KOPT-K1 (cell line): ENCODE results near the gene ARHGAP6.
"Not testable (repeated sequence)": the region's sequence is repeated elsewhere in the genome, so short reads cannot be mapped to it uniquely, and the experiment has no call there.

Source experiments
- H3K27ac ChIP-seq: fragments of 200-600 bp; sonication (generic); 2 replicates; pipeline ENCODE4 v1.5.1; 2016; ENCODE audit warnings: antibody characterized with exemption, mild to moderate bottlenecking, low read depth, low read length; ENCODE audit not compliant: poor library complexity, severe bottlenecking
- H3K36me3 ChIP-seq: fragments of 200-600 bp; sonication (generic); 2 replicates; pipeline ENCODE4 v1.5.1; 2017; ENCODE audit warnings: antibody characterized with exemption, mild to moderate bottlenecking, low read length, moderate library complexity; ENCODE audit not compliant: insufficient read depth
- H3K9me3 ChIP-seq: fragments of 200-600 bp; sonication (generic); 2 replicates; pipeline ENCODE4 v1.5.1; 2017; ENCODE audit warnings: antibody characterized with exemption, low read length, mild to moderate bottlenecking; ENCODE audit not compliant: insufficient read depth, poor library complexity, severe bottlenecking

The ARHGAP6 gene

DNA sequence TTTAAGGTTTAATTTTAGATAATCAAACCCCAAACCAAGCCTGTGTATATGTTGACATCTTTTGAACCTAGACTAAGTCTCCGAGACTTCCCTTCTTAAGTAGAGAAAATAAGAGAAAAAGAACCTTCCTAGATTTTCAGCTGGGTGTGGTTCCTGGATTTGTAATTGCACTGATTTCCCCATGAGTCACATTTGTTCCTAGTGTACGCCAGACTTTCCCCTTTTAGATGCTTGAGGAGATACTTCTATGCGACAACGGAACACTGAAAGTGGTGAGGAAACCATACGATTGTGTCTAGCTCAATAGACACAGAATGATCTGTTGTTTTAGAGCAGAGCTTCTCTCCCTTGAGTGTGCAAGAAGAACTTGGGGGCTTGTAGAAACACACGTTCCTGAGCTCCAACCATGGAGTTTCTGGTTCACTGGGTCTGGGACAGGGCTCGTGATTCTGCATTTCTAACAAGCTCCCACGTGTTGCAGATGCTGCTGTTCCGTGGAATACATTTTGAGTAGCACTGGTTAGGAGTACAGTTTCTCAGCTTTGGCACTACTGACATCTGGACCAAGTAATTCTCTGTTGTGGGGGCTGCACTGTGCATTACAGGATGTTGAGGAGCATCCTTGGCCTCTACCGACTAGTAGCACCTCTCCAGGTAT, 285.4 kb downstream of the ARHGAP6 start:
- no peaks in the 10 kb centered on the region for H3K9me3 ChIP-seq
- H3K27ac ChIP-seq, result no peak overlapping the region
- no peaks in the 10 kb centered on the region for H3K36me3 ChIP-seq

DNA sequence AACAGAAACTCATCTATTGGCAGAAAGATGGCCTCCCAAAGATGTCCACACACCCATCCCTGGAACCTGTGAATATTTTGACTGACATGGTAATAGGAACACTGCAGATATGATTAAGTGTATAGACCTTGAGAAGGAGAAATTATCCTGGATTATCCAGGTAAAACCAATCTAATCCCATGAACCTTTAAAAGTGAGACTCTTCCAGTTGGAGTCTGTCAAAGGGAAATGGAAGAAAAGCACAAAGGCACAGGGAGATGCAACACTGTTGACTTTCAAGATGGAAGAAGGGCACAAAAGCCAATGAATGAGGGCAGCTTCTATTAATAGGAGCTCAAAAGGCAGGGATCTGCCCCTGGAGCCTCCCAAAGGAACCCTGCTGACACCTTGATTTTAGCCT, 289.6 kb downstream of the ARHGAP6 start:
- Histone ChIP-seq H3K36me3 (no peaks in the 10 kb centered on the region), H3K27ac (no peak overlapping the region), H3K9me3 (no peaks in the 10 kb centered on the region)

DNA sequence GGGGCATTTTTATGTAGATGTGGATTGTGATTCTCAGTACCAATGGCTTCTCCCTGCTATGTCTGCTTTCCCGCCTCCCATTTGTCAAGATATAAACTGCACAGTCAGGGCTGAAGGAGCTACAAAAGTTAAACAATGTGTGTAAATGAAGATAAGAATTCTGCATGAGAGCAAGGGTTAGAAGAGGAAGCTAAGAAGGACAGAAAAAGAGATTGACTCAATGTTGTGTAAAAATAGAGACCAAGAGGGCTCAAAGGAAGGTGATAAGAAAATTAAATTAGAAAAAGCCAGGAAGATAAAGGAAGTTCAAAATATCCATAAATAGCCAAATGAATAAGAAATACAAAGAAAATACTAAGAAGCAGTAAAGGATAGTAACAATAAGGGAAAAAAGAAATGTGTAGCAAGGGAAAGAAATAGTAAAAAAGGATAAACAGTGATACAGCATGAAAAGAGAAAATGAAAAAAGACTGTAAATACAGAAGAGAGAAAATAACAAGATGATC, 290.1 kb downstream of the ARHGAP6 start:
- Histone ChIP-seq H3K9me3 (no peaks in the 10 kb centered on the region), H3K36me3 (no peaks in the 10 kb centered on the region), H3K27ac (no peak overlapping the region)

DNA sequence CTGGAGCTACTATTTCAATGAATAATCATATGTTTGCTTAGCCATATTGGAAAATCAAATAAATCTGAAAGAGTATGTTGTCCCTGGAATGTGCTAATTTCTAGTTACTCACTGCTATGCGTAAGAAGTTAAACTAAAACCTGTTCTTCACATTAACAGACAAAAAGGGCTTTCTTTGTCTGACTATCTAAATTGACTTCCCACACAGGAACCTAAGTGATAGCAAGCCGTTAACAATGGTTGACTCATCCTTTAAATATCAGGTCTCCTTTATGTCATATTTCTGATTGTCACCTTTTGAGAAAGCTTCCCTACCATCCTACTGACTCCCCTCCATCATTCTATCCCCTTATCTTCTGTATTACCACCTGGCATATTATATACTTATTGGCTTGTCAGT, 291.1 kb downstream of the ARHGAP6 start:
- no peak overlapping the region for H3K27ac ChIP-seq
- no peaks in the 10 kb centered on the region for H3K36me3 ChIP-seq
- no peaks in the 10 kb centered on the region for H3K9me3 ChIP-seq

DNA sequence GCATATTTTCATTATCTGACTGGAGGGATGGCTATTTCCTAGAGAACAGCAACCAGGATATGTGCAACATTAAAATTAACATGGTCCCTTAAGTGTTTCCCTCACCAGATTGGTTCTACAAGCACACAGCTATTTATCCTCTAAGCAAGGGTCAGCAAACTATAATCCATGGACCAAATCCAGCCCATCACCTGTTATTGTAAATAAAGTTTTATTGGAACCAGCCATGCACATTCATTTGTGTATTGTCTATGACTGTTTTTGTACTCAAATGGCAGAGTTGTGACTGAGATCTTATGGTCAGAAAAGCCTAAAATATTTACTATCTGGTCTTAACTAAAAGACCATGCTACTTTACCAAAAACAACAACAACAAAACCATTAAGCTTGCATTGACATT, 294.6 kb downstream of the ARHGAP6 start:
- no peak overlapping the region for H3K27ac ChIP-seq
- no peaks in the 10 kb centered on the region for H3K36me3 ChIP-seq
- no peaks in the 10 kb centered on the region for H3K9me3 ChIP-seq

DNA sequence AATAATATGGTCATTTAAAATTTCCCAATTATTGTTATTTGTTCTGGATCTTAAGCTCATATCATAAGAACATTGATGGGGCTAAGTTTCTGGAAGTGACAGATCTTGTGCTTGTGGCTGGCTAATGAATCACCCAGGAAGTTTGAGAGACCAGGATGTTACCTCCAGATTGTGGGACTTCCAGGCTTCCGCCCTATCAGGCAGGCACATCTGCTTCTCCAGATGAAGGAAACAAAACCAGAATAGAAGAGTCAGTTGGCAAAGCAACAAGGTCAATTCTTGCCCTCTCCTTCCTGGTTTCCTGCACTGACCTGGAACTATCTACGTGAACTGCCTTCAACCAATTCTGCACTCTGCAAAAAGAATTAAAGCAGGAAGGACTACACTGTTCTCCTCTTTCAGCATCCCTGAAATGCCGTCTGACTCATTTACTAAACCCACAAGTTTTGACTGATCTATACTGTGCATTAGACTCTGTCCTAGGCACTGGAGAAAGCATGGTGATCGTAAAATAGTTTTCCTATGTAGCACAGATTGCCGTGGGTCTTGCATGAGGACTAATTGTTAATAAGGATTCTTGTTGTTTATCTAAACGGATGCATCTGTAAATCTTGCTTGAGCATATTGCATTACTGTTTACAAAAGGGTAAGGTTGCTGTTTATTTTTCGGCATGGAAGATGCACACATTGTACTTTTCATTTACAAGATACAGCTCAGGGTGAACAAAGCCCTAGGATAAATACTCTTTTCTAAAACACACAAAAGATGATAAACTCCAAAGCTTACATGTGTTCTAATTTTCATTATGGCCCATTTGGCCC, 297.9 kb downstream of the ARHGAP6 start:
- H3K9me3 ChIP-seq, result no peaks in the 10 kb centered on the region
- no peak overlapping the region for H3K27ac ChIP-seq
- no peaks in the 10 kb centered on the region for H3K36me3 ChIP-seq

DNA sequence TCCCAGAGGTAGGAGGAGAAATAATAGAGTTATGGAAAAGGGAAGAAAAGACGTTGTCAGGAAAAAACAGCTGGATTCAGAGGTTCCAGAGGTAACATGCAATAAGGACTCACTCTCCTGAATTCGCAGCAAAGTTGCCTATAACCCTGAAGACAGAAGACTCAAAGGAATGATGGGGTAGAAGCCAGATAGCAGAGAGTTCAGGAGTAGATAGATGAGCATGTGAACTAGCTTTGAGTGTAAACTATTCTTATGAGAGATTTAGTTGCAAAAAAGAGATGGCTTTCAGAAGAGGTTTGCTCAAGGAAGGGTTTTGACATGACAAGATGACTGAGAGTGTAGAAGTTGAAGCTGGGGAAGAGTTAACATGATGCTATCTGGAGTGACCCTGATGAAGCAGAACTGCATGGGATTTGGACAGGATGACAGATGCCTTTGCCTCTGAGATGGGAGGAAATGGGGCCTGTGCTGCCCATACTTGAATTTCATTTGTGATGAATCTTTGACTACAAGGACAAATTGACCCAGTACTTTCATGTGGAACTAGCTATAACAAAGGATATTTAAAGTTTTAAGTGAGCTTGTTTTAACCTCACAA, 298.6 kb downstream of the ARHGAP6 start:
- no peaks in the 10 kb centered on the region for H3K9me3 ChIP-seq
- no peak overlapping the region for H3K27ac ChIP-seq
- H3K36me3 ChIP-seq, result no peaks in the 10 kb centered on the region

DNA sequence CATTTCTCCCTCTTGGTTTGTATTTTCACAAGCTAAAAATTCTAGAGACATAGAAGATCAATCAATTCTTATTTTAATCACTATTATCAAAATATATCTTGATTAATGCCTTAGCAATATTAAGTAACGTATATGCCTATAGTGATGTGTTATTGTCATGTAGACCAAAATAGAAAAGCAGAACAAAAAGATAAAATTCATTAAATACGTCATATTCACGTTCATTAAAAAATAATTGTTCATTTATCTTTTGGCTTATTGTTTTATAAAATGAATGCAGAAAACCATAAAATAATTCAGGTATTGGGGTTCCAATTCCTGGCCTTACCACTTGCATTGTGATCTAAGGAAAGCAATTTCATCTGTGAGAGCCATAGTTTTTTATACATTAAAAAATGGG, 300.3 kb downstream of the ARHGAP6 start:
- Histone ChIP-seq H3K9me3 (no peaks in the 10 kb centered on the region), H3K27ac (no peak overlapping the region), H3K36me3 (no peaks in the 10 kb centered on the region)

DNA sequence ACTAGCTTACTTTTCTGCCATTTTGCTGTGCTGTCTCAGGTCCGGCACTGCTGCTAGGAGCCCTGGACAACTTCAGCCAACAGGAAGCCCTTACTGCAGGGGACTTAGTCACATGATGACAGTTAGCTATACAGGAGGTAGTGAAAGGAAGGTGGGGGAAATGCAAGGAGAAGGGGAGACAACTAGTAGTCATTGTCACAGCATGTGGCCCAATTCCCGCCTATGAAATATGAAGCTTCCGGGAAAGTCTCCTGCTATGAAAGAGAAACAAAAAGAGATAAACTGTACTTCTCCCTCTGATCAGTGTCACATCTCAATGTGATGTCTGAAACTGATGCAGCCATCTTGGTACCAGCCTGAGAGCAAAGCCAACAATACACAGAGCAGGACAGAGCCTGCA, 300.9 kb downstream of the ARHGAP6 start:
- no peak overlapping the region for H3K27ac ChIP-seq
- no peaks in the 10 kb centered on the region for H3K9me3 ChIP-seq
- no peaks in the 10 kb centered on the region for H3K36me3 ChIP-seq

DNA sequence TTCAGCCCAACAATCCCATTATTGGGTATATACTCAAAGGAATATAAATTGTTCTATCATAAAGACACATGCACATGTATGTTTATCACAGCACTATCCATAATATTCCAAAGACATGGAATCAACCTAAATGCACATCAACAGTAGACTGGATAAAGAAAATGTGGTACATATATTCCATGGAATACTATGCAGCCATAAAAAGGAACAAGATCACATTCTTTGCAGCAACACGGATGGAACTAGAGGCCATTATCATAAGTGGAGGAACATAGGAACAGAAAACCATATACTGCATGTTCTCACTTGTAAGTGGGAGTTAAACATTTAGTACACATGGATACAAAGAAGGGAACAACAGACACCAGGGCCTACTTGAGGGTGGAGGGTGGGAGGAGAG, 301.9 kb downstream of the ARHGAP6 start:
- H3K27ac ChIP-seq, H3K9me3 ChIP-seq, H3K36me3 ChIP-seq: not testable (repeated sequence)

DNA sequence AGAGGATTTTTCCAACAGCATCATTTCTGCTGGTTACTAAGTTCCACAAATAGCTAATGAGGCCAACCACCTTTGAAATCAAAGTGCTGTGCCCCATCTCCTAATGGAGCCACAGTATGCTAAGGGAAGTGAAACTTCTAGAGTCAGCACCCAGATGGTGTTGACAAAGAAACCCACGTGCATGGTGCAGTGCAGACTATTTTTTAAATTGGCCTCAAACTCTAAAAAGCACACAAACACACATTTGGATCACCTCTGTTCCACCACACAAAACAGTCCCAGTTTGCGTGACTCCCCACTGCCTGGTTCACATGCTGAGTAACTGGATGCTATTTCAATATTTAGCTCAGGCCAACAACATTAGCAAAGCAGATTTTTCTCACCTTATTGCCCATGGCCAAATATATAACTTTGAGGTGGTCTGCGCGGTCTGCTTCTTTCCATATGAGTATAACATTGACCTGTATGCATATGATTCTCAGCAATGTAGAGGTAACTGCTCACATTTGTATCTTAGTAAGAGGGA, 302.6 kb downstream of the ARHGAP6 start:
- H3K27ac ChIP-seq, result no peak overlapping the region
- no peaks in the 10 kb centered on the region for H3K36me3 ChIP-seq
- H3K9me3 ChIP-seq, result no peaks in the 10 kb centered on the region

DNA sequence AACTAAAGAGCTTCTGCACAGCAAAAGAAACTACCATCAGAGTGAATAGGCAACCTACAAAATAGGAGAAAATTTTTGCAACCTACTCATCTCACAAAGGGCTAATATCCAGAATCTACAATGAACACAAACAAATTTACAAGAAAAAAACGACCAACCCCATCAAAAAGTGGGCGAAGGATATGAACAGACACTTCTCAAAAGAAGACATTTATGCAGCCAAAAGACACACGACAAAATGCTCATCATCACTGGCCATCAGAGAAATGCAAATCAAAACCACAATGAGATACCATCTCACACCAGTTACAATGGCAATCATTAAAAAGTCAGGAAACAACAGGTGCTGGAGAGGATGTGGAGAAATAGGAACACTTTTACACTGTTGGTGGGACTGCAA, 304.1 kb downstream of the ARHGAP6 start:
- not testable (repeated sequence) for H3K27ac ChIP-seq, H3K9me3 ChIP-seq, H3K36me3 ChIP-seq

DNA sequence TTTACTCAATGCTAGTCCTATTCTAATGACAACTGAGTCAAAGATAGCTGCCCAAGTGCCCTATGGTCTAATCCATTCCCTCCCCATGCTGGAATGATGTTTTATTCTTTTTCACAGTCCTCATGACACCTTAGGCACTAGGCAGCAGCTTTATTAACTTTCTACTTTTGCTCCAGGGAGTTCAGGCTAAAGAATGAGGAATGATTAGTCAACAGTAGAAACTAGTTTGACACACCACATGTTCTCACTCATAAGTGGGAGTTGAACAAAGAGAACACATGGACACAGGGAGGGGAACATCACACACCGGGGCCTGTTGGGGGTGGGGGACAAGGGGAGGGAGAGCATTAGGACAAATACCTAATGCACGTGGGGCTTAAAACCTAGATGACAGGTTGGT, 309.8 kb downstream of the ARHGAP6 start:
- not testable (repeated sequence) for H3K36me3 ChIP-seq, H3K9me3 ChIP-seq

DNA sequence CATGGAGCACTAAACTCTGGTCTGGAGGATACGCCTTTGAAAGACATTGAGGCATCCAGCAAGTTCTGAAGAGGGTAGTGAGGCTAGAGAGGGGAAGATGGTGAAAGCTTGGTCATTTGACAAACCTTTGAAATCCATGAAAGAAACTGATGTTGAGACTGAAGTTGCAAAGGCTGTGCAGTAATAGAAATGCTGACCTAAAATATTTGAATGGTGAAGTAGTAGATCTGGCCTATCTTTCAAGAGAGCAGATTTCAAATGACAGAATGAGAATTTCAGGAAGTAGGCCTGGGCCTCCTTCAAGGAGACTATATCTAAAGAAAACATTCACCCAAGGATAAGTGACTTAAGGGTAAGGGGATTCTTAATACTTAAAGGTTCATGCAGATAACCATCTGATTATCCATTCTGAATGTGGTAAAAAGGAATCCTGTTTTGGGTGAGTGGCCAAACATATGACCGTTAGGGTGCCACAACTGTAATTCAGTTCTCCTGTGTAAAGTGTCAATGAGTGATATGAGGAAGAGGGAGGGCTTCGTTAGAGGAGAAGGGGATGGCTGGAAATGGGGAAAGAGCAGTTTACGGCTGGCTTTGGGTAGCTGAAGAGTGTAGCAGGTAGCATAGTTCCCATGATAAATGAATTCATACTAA, 310.3 kb downstream of the ARHGAP6 start:
- no peaks in the 10 kb centered on the region for H3K36me3 ChIP-seq
- no peak overlapping the region for H3K27ac ChIP-seq

More for the DNA sequence above, 309.8 kb downstream of the ARHGAP6 start:
- not testable (repeated sequence) for H3K27ac ChIP-seq

DNA sequence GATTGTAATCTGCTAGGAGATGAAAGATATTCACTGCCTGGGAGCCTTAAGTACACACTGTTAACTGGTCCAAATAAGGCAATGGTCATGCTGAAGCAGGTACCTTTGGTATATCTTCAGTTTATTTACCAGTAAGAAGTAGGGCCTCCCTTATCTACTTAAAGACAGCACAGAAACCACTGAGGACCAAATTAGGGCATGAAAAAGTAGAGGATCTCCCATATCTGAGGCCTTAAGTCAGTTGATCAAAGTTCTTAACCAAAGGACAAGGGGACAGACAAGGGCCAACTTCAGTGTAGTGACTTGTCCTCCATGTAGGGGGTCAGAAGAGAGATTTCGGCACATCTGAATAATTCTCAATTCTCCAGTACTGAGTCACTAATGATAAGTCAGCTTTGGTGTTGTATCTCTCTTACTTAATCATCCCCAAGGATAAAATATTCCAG, 313.4 kb downstream of the ARHGAP6 start:
- H3K9me3 ChIP-seq, result no peaks in the 10 kb centered on the region
- H3K36me3 ChIP-seq, result no peaks in the 10 kb centered on the region
- H3K27ac ChIP-seq, result no peak overlapping the region

More for the DNA sequence above, 310.3 kb downstream of the ARHGAP6 start:
- H3K9me3 ChIP-seq, result no peaks in the 10 kb centered on the region
